ENCODE data around the gene LRRC37A.
"Not testable (repeated sequence)": the region's sequence is repeated elsewhere in the genome, so short reads cannot be mapped to it uniquely, and the experiment has no call there.

The LRRC37A gene

GRCh38 chr17:46290906-46291546, 3.9 kb upstream of the LRRC37A start:
- DNase-seq: not testable (repeated sequence)

- not testable (repeated sequence) for DNase-seq
These were observed 3.3 kb upstream of the LRRC37A start for GRCh38 chr17:46291618-46292017.

- not testable (repeated sequence) for DNase-seq
These were observed 46.3 kb downstream of the LRRC37A start for GRCh38 chr17:46341220-46341619.

GRCh38 chr17:46342131-46342530, 47.2 kb downstream of the LRRC37A start:
- DNase-seq: not testable (repeated sequence)

- DNase-seq: not testable (repeated sequence)
These were observed 53.4 kb downstream of the LRRC37A start for GRCh38 chr17:46348345-46348744.

GRCh38 chr17:46349060-46349459, 54.1 kb downstream of the LRRC37A start:
- not testable (repeated sequence) for DNase-seq

GRCh38 chr17:46353856-46354255, 58.9 kb downstream of the LRRC37A start:
- not testable (repeated sequence) for DNase-seq

GRCh38 chr17:46361145-46361735, 66.3 kb downstream of the LRRC37A start:
- not testable (repeated sequence) for DNase-seq

GRCh38 chr17:46361755-46362154, 66.8 kb downstream of the LRRC37A start, which contains the start of gene ARL17B:
TSS of gene ARL17B (minus strand) at chr17:46361766. CDS start at chr17:46358397, 3,369 bp downstream.
- DNase-seq: peak; percentile 92

- DNase-seq: not testable (repeated sequence)
These were observed 72.6 kb downstream of the LRRC37A start for GRCh38 chr17:46367520-46367919.

GRCh38 chr17:46372236-46373229, 77.6 kb downstream of the LRRC37A start:
- DNase-seq: not testable (repeated sequence)

- DNase-seq: not testable (repeated sequence)
These were observed 78.5 kb downstream of the LRRC37A start for GRCh38 chr17:46373418-46373817.

- not testable (repeated sequence) for DNase-seq
These were observed 88.2 kb downstream of the LRRC37A start for GRCh38 chr17:46383118-46383517.

GRCh38 chr17:46385491-46385890, 90.6 kb downstream of the LRRC37A start:
- DNase-seq: not testable (repeated sequence)
